Lower leg skin (tissue), 3 donors: ENCODE measurements around the gene PDZD2.

ENCODE experiments used
- CTCF ChIP-seq, 3 donors: fragments of 450-650 bp; IDR thresholded peaks; one replicate each; pipeline ENCODE4 v1.5.1; 2016; ENCODE audit warnings: antibody characterized with exemption in 3 of 3, mild to moderate bottlenecking in 3 of 3, moderate library complexity in 2 of 3
- POLR2A ChIP-seq, 2 donors: fragments of 450-650 bp; IDR thresholded peaks; one replicate each; pipeline ENCODE4 v1.6.1; 2016 to 2017; ENCODE audit warnings: antibody characterized with exemption in 2 of 2, mild to moderate bottlenecking in 1 of 2, moderate library complexity in 1 of 2

DNA sequence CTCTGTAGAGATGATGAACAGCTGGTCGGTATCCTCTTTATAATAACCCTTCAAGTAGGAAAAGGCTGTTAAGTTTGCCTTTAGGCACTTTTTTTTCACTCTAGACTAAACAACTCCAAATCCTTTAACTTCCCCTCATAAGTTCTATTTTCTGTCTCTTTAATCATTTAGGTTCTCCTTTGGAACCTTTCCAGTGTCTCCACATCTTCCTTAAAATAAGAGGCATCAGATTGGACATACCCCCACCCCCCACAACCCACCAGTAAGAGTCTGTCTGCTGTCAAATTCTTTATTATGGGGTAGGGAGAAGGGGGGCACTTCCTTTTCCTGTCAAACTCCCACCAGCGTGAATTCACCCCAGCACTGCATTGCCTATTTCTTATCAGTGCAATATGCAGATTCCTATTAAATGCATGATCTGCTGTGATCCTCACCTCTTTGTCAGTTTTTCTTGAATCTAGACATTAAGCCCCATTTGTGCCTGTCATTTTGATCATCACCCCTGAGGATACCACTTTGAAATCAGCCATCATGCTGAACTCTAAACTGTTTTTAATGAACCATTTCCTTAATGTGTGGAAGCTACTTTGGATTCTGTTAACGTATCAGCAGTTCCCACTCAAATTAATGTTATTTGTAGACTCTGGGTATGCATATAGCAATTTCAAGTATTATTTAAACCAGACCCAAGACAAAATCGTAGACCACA lies 212.2 kb downstream of the PDZD2 start:
- TF ChIP-seq CTCF (IDR thresholded peaks at IDR 0.05) (no peak), POLR2A (IDR thresholded peaks at IDR 0.05) (no peak)
